HFFc6 (cell line): ENCODE measurements around the gene ACSS2. TPM values are rescaled to one million over a fixed set of nuclear protein-coding genes. Genes with fewer than 3 reads are reported as not detected.

ENCODE experiments used
- DNase-seq: peaks from one replicate; pipeline ENCODE4 v3.0.0-alpha.2; 2018
- H3K27ac Mint-ChIP-seq: 2 replicates; pipeline ENCODE4 v1.8.0; 2020; ENCODE audit warnings: mild to moderate bottlenecking, mixed read lengths
- H3K27me3 Mint-ChIP-seq: 2 replicates; pipeline ENCODE4 v1.8.0; 2021; ENCODE audit warnings: mild to moderate bottlenecking, moderate library complexity, mixed read lengths; ENCODE audit not compliant: insufficient read depth
- H3K36me3 Mint-ChIP-seq: 2 replicates; pipeline ENCODE4 v1.8.0; 2021; ENCODE audit warnings: low read depth, mixed read lengths
- H3K4me1 Mint-ChIP-seq: 2 replicates; pipeline ENCODE4 v1.8.0; 2020; ENCODE audit warnings: low read depth, mixed read lengths
- H3K4me3 Mint-ChIP-seq: 2 replicates; pipeline ENCODE4 v1.8.0; 2020; ENCODE audit warnings: mild to moderate bottlenecking, moderate library complexity, mixed read lengths
- H3K9me3 Mint-ChIP-seq: 2 replicates; pipeline ENCODE4 v1.8.0; 2020; ENCODE audit warnings: mild to moderate bottlenecking, mixed read lengths
- total RNA-seq, 6 experiments: library from RNA; stranded (reverse); fragmentation: NEBNext Ultra II Directional; extraction: Animal tissue kit (Norgen Biotek cat#: 25700); gene quantifications; 2 replicates in 1 of 6; 3 replicates in 5 of 6; pipeline ENCODE4 v1.2.3, GENCODE V29; 2021
- TF ChIP-seq, protein P1 (sequence below): fragments of 200-600 bp; sonication (generic); IDR thresholded peaks from 2 replicates; pipeline ENCODE4 v1.5.0; 2021; ENCODE audit warnings: antibody characterized with exemption, mild to moderate bottlenecking

Gene ACSS2
- total RNA-seq, 6 experiments from 2014 or later = 13.2 to 18.0 (median 15.5) TPM

DNA sequence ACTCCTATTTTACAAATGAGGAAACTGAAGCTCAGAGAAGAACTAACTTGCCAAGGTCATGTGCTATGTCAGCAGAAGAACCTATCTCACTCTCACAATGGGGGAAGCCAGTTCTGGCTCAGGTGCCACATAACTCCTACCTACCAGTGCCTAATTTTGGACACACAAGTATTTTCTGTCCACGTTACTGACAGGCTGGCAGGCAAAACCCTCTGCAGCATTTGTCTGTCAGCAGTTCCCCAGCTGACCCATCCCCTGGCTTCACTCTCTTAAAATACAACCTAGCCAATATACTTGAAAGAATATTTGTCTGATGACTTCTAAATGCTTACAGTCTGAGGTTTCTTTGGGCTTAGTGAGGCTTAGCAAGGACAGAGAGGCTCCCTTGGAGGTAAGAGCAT, 63.7 kb downstream of the ACSS2 start:
- H3K27me3 Mint-ChIP-seq = peaks cover 1% of the 10 kb centered on the region; the same call in 1 of the 2 replicates
- no peak for DNase-seq
- no peak overlapping the region for H3K4me3 Mint-ChIP-seq
- H3K9me3 Mint-ChIP-seq = no peaks in the 10 kb centered on the region
- peaks cover 35% of the 10 kb centered on the region for H3K36me3 Mint-ChIP-seq
- H3K27ac Mint-ChIP-seq = no peak overlapping the region; the same call in 1 of the 2 replicates
- TF ChIP-seq, protein P1, sequence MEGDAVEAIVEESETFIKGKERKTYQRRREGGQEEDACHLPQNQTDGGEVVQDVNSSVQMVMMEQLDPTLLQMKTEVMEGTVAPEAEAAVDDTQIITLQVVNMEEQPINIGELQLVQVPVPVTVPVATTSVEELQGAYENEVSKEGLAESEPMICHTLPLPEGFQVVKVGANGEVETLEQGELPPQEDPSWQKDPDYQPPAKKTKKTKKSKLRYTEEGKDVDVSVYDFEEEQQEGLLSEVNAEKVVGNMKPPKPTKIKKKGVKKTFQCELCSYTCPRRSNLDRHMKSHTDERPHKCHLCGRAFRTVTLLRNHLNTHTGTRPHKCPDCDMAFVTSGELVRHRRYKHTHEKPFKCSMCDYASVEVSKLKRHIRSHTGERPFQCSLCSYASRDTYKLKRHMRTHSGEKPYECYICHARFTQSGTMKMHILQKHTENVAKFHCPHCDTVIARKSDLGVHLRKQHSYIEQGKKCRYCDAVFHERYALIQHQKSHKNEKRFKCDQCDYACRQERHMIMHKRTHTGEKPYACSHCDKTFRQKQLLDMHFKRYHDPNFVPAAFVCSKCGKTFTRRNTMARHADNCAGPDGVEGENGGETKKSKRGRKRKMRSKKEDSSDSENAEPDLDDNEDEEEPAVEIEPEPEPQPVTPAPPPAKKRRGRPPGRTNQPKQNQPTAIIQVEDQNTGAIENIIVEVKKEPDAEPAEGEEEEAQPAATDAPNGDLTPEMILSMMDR = no peak
- peaks cover 28% of the 10 kb centered on the region for H3K4me1 Mint-ChIP-seq

GRCh38 chr20:34941226-34941625, 64.8 kb downstream of the ACSS2 start:
- Mint-ChIP-seq H3K9me3 (no peaks in the 10 kb centered on the region), H3K4me3 (no peak overlapping the region), H3K27me3 (peaks cover 2% of the 10 kb centered on the region), H3K4me1 (peaks cover 31% of the 10 kb centered on the region), H3K36me3 (peaks cover 45% of the 10 kb centered on the region), H3K27ac (peak overlapping the region; percentile 40)
- TF ChIP-seq, protein P1 = no peak
- DNase-seq = no peak

GRCh38 chr20:34942301-34942700, 65.9 kb downstream of the ACSS2 start:
- Mint-ChIP-seq H3K4me1 (peaks cover 36% of the 10 kb centered on the region), H3K27me3 (peaks cover 2% of the 10 kb centered on the region; the same call in 1 of the 2 replicates), H3K27ac (no peak overlapping the region), H3K9me3 (no peaks in the 10 kb centered on the region), H3K4me3 (no peak overlapping the region), H3K36me3 (peaks cover 38% of the 10 kb centered on the region)
- TF ChIP-seq, protein P1 = no peak
- DNase-seq = no peak

DNA sequence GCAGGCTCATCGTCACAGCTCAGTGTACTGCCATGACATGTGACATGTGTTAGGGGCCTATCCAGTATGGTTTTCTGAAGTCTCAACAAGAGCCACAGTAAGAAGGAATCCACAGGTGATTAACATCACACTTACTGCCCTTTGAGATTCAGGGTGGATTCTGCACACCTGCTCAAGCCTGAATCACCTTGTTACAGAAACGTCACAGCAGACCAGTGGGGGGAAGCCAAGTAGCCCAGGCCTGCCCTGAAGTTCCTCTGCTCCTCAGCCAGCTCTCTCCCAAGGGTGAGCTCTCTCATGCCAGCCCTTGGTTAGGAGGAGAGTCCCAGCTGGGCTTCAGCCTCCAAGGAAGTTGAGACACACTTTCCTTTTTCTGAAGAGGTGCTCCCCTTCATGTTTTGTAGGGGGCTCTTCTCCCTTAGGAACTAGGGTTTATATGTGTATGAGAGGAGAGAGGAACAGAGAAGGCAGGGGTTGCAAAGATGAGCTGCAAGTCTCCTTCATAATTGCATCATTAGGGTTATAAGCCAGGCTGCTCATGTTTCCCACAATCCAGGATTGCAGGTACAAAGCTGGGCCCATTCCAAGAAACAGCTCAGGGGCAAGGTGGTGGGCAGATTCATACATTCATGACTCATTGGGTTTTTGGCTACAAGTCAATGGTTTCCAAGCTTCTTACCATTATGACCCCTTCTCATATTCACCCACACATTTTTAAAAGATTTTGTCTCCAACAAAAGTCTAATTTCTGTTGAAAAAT, 67.6 kb downstream of the ACSS2 start:
- no peak overlapping the region for H3K27ac Mint-ChIP-seq
- DNase-seq = no peak
- peaks cover 48% of the 10 kb centered on the region for H3K4me1 Mint-ChIP-seq
- H3K36me3 Mint-ChIP-seq = peaks cover 38% of the 10 kb centered on the region
- TF ChIP-seq, protein P1 = no peak
- no peak overlapping the region for H3K4me3 Mint-ChIP-seq
- peaks cover 2% of the 10 kb centered on the region; the same call in 1 of the 2 replicates for H3K27me3 Mint-ChIP-seq
- no peaks in the 10 kb centered on the region for H3K9me3 Mint-ChIP-seq

DNA sequence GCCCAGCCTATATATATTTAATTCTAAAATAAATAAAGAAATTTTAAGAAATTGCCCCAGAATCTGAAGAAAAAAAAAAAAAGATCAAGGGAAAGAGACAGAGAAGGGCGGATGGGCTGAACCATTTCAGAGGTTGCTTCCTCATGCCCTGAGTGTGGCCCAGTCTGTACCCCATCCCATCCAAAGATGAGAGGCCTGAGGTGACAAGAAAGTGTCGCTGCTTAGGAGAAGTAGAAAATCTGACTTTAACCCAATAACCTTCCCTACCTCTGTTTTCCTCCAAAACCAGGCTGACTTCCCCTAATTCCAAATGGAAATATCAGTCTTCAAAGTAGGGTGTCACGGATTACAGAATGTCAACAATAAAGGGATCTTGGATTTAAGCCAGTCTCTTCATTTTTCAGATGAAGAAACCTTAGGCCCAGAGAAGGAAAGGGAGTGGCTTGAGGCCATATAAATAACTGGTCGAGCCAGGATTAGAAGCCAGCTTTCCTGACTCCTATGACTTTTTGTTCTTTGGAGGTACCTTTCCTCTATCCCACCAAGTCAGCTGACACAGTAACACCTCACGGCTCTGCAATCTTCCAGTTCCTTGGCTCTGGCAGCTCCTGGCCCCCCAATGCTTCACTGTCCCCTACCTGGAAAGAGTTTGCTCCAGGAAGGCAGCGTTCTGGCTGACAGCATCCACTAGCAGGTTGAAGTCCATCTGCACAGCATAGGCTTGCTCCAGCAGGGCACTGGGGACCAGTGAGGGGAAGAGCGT, 69.1 kb downstream of the ACSS2 start:
- Mint-ChIP-seq H3K4me3 (no peak overlapping the region), H3K36me3 (peaks cover 37% of the 10 kb centered on the region), H3K27ac (no peak overlapping the region), H3K9me3 (no peaks in the 10 kb centered on the region), H3K4me1 (peaks cover 57% of the 10 kb centered on the region), H3K27me3 (peaks cover 2% of the 10 kb centered on the region; the same call in 1 of the 2 replicates)
- DNase-seq = no peak
- TF ChIP-seq, protein P1 = no peak
